ENCODE results near the gene SYNDIG1L. TPM values are rescaled to one million over a fixed set of nuclear protein-coding genes. Genes with fewer than 3 reads are reported as not detected.

SYNDIG1L gene
- total and polyA plus RNA-seq, 9 of the 15 experiments (the other 6 are each of a cell fraction or from before 2014, with no cell fraction given): not detected

DNA sequence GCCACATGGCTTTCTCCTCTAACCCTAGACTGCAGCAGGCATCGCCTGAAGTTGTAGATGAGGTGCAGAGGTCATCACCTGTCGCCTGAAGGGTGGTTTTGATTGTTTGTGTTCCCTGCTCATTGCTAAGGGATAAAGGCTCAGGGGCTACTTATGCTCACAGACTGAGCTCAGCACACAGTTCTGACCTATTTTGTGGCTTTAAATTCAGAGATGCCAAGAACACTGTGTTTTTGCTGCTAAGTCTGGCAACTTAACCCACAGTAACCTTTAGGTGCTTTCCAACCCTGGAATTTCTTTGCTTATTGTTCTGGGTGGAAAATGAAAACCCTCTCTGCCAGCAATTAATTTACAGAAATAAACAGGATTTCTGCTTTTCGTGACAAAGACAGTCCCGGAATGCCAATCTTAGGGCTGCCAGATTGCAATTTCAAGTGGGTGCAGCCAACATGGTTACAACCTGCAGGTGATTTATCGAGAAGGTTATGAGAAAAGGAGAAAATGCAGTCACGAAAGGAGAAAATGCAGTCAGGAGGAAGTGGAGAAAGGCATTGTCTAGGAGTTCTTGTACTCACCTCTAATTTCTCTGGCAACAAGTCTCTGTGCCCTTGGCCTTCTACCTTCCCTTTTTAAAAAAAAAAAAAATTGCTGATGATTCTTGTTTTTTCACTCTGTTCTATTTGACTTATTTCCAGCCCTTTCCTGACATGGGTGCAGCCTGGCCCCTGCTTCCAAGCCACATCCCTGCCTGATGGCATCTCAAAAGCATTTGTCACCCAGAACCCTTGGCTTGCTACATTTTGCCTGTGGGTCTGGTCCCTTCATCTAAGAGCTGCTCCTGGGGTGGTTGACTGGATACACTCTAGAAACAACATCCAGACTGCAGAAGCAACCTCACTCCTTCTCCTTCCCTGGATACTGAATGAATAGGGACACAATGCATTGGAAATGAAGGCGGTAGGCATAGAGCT is 43.8 kb upstream of the SYNDIG1L start:
- WGBS (ENCODE audit: insufficient coverage, low coverage, missing lambda C conversion rate): 0% methylated on average over 7 of the region's 7 CpGs
- Histone ChIP-seq H3K9me3 (replicated peaks; ENCODE audit: control insufficient read depth, insufficient read depth, low read depth, low read length) (no peaks in the 10 kb centered on the region), H3K4me1 (replicated peaks in 1 of 2; ENCODE audit: control insufficient read depth in 2 of 2, insufficient read depth in 2 of 2, low read length in 2 of 2) (no peaks in the 10 kb centered on the region; a peak in 1 of 5 replicates), H3K4me3 (no peak overlapping the region), H3K9ac (ENCODE audit: insufficient read depth in 1 of 2, low read depth in 2 of 2, low read length in 2 of 2) (no peak overlapping the region), H3K27me3 (ENCODE audit: control insufficient read depth in 2 of 2, insufficient read depth in 2 of 2, low read length in 2 of 2) (peaks cover 0 to 17% of the 10 kb centered on the region in 2 experiments; a peak in 2 of 5 replicates), H3K9me1 (ENCODE audit: control insufficient read depth, insufficient read depth, low read length) (no peaks in the 10 kb centered on the region), H3K36me3 (ENCODE audit: control insufficient read depth, insufficient read depth, low read length) (no peaks in the 10 kb centered on the region), H3K4me2 (ENCODE audit: insufficient read depth, low read length) (no peak overlapping the region), H4K20me1 (replicated peaks; ENCODE audit: control insufficient read depth, insufficient read depth, low read length) (no peaks in the 10 kb centered on the region), H2AFZ (ENCODE audit: low read depth, low read length) (no peak overlapping the region), H3K27ac (ENCODE audit: extremely low read depth, low read depth, low read length) (no peak overlapping the region), H3K79me2 (ENCODE audit: control insufficient read depth, insufficient read depth, low read length) (no peaks in the 10 kb centered on the region)
- ATAC-seq: no peak
- no peak for FAIRE-seq
- TF ChIP-seq, protein P1, sequence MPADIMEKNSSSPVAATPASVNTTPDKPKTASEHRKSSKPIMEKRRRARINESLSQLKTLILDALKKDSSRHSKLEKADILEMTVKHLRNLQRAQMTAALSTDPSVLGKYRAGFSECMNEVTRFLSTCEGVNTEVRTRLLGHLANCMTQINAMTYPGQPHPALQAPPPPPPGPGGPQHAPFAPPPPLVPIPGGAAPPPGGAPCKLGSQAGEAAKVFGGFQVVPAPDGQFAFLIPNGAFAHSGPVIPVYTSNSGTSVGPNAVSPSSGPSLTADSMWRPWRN (IDR thresholded peaks at IDR 0.05; ENCODE audit: low read depth): no peak
- TF ChIP-seq TARDBP (IDR thresholded peaks at IDR 0.05) (no peak), KLF13 (tag; IDR thresholded peaks at IDR 0.05; ENCODE audit: borderline replicate concordance, low read depth) (no peak), ZSCAN32 (CRISPR knock-in tag; IDR thresholded peaks at IDR 0.05) (no peak), SMARCB1 (IDR thresholded peaks at IDR 0.05; ENCODE audit: insufficient read length, low read depth) (no peak), EWSR1 (IDR thresholded peaks at IDR 0.05; ENCODE audit: borderline replicate concordance, low read depth, partially characterized antibody) (no peak), FOXK2 (conservative IDR thresholded peaks at IDR 0.05 in 1 of 2, IDR thresholded peaks at IDR 0.05 in 1 of 2; ENCODE audit: low read depth in 2 of 2) (no peak), HDAC1 (IDR thresholded peaks at IDR 0.05) (no peak), POLR2B (IDR thresholded peaks at IDR 0.05; ENCODE audit: low read depth, partially characterized antibody) (no peak), FOXK1 (CRISPR knock-in tag; IDR thresholded peaks at IDR 0.05; ENCODE audit: borderline replicate concordance) (no peak), NFRKB (IDR thresholded peaks at IDR 0.05; ENCODE audit: low read depth) (no peak), ZNF764 (CRISPR knock-in tag; IDR thresholded peaks at IDR 0.05; ENCODE audit: low read depth) (no peak), HMG20A (CRISPR knock-in tag; conservative IDR thresholded peaks at IDR 0.05) (no peak)
- TF ChIP-seq, protein P2, sequence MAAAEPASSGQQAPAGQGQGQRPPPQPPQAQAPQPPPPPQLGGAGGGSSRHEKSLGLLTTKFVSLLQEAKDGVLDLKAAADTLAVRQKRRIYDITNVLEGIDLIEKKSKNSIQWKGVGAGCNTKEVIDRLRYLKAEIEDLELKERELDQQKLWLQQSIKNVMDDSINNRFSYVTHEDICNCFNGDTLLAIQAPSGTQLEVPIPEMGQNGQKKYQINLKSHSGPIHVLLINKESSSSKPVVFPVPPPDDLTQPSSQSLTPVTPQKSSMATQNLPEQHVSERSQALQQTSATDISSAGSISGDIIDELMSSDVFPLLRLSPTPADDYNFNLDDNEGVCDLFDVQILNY (CRISPR knock-in tag; IDR thresholded peaks at IDR 0.05): no peak
- DNase-seq (ENCODE audit: extremely low read depth in 1 of 4, low spot score in 3 of 4): no peak
- intact Hi-C loops (cut with micrococcal nuclease) (no loop called here), in situ Hi-C loops (cut with MboI) (loop anchor here (10.0 kb wide), 1 partner anchor 105 kb away; no protein-coding TSS in a partner anchor)
- CTCF ChIA-PET (ENCODE audit: low intra/inter-chr PET ratio): no interaction called here
- POLR2A ChIA-PET: interaction anchor here (0.7 to 1.2 kb wide), 2 partner anchors 114 to 224 kb away, joined by 3 read pairs; no protein-coding TSS in a partner anchor
- BruUV-seq (replicated peaks): no TSS peak

Measured in K562 (cell line).